Neural crest cell (in vitro differentiated cells): Measurements from ENCODE around the gene PRKAG1. TPM values are rescaled to one million over a fixed set of nuclear protein-coding genes. Genes with fewer than 3 reads are reported as not detected.
A peak's percentile ranks its signal among the peaks of the same experiment; 100 is the strongest.

Experiments used
- DNase-seq: peaks from one replicate; pipeline ENCODE4 v3.0.0; 2021; ENCODE audit warnings: low read depth, mixed read lengths, low spot score
- H3K27ac Mint-ChIP-seq: one replicate; pipeline ENCODE4 v1.8.0; 2021; ENCODE audit warnings: mild to moderate bottlenecking, mixed read lengths; ENCODE audit not compliant: unreplicated experiment
- H3K27me3 Mint-ChIP-seq: 2 replicates; pipeline ENCODE4 v1.8.0; 2021; ENCODE audit warnings: low read depth, mild to moderate bottlenecking, mixed read lengths
- H3K36me3 Mint-ChIP-seq: 2 replicates; pipeline ENCODE4 v1.8.0; 2021; ENCODE audit warnings: low read depth, mild to moderate bottlenecking, mixed read lengths
- H3K4me1 Mint-ChIP-seq: 2 replicates; pipeline ENCODE4 v1.8.0; 2021; ENCODE audit warnings: mixed read lengths
- H3K4me3 Mint-ChIP-seq: one replicate; pipeline ENCODE4 v1.8.0; 2021; ENCODE audit warnings: mild to moderate bottlenecking, mixed read lengths
- H3K9me3 Mint-ChIP-seq: 2 replicates; pipeline ENCODE4 v1.8.0; 2021; ENCODE audit warnings: mixed read lengths
- CTCF ChIP-seq: fragments of 200-600 bp; sonication (generic); conservative IDR thresholded peaks from 2 replicates; pipeline ENCODE4 v1.5.0; 2021; ENCODE audit warnings: antibody characterized with exemption, mild to moderate bottlenecking
- total RNA-seq: library from RNA; stranded (reverse); gene quantifications from 2 replicates; pipeline ENCODE4 v1.2.1, GENCODE V29; 2021

Gene PRKAG1
- total RNA-seq, 1 donor from 2014 or later = 58.5 TPM

- H3K4me3 Mint-ChIP-seq = no peak overlapping the region
- H3K9me3 Mint-ChIP-seq = no peaks in the 10 kb centered on the region
- H3K4me1 Mint-ChIP-seq = peaks cover 10% of the 10 kb centered on the region
- H3K36me3 Mint-ChIP-seq = no peaks in the 10 kb centered on the region
- TF ChIP-seq CTCF = no peak
- peaks cover 74% of the 10 kb centered on the region for H3K27me3 Mint-ChIP-seq
- no peak overlapping the region for H3K27ac Mint-ChIP-seq
- no peak for DNase-seq
Measured at GRCh38 chr12:48966177-48966895, 52.2 kb downstream of the PRKAG1 start.

- Mint-ChIP-seq H3K4me1 (no peaks in the 10 kb centered on the region), H3K9me3 (no peaks in the 10 kb centered on the region), H3K36me3 (no peaks in the 10 kb centered on the region), H3K27ac (no peak overlapping the region), H3K4me3 (peak overlapping the region; percentile 34), H3K27me3 (peaks cover 74% of the 10 kb centered on the region)
- no peak for DNase-seq
- TF ChIP-seq CTCF = peak; percentile 22
Measured at GRCh38 chr12:48965298-48965838, 53.2 kb downstream of the PRKAG1 start.

- H3K4me1 Mint-ChIP-seq = peaks cover 6% of the 10 kb centered on the region
- TF ChIP-seq CTCF = no peak
- no peaks in the 10 kb centered on the region for H3K36me3 Mint-ChIP-seq
- H3K27ac Mint-ChIP-seq = no peak overlapping the region
- H3K4me3 Mint-ChIP-seq = no peak overlapping the region
- H3K9me3 Mint-ChIP-seq = no peaks in the 10 kb centered on the region
- no peak for DNase-seq
- peaks cover 47% of the 10 kb centered on the region for H3K27me3 Mint-ChIP-seq
Measured at GRCh38 chr12:48961801-48962200, 56.8 kb downstream of the PRKAG1 start.

- Mint-ChIP-seq H3K27ac (no peak overlapping the region), H3K36me3 (no peaks in the 10 kb centered on the region), H3K4me1 (peaks cover 10% of the 10 kb centered on the region), H3K27me3 (peaks cover 43% of the 10 kb centered on the region), H3K4me3 (peak overlapping the region; percentile 50), H3K9me3 (no peaks in the 10 kb centered on the region)
- DNase-seq = no peak
- TF ChIP-seq CTCF = no peak
Measured at GRCh38 chr12:48961331-48961730, 57.2 kb downstream of the PRKAG1 start.

- DNase-seq = no peak
- no peak overlapping the region for H3K27ac Mint-ChIP-seq
- peak overlapping the region; percentile 50 for H3K4me3 Mint-ChIP-seq
- no peaks in the 10 kb centered on the region for H3K36me3 Mint-ChIP-seq
- peaks cover 40% of the 10 kb centered on the region for H3K27me3 Mint-ChIP-seq
- peaks cover 15% of the 10 kb centered on the region for H3K4me1 Mint-ChIP-seq
- H3K9me3 Mint-ChIP-seq = no peaks in the 10 kb centered on the region
- no peak for TF ChIP-seq CTCF
Measured at GRCh38 chr12:48960834-48961233, 57.7 kb downstream of the PRKAG1 start.
